Glomerular visceral epithelial cell (primary cell): ENCODE data around the gene SLC25A25.
"Not testable (repeated sequence)": the region's sequence is repeated elsewhere in the genome, so short reads cannot be mapped to it uniquely, and the experiment has no call there.

Experiments used
- DNase-seq: peaks from one replicate; pipeline ENCODE4 v3.0.0-alpha.2; 2016; ENCODE audit errors: extremely low spot score

The SLC25A25 gene

DNA sequence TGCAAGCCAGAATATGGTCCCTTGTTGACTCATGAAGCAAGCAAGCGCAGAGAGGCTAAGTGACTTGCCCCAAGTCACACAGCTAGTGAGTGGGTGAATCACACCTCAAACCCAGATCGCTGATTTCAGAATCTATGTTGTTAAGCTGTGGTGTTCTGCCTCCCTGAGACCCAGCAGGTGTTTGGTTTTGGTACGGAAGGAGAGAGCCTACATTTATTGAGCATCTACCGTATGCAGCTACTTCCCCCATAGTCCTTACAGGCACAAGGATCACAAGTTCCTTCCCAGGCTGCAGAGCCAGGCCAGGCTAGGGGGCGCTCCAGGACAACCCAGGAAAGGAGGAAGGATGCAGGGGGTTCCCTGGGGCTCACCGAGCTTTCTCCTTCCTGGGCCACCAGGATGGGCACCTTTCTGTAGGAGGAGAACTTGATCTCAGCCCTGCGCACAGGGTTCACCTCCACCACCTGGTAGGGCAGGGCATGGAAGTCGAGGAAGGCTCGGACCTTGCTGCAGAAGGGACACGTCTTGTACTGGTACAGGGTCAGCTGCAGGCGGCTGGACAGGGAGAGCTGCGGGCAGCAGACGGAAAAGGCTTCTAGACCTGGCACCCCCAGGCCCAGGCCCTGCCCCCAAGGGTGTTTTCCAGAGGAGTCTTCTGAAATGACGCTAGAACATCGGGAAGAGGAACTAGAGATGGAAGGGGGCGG lies 57.0 kb downstream of the SLC25A25 start:
- DNase-seq = peak; percentile 63

DNA sequence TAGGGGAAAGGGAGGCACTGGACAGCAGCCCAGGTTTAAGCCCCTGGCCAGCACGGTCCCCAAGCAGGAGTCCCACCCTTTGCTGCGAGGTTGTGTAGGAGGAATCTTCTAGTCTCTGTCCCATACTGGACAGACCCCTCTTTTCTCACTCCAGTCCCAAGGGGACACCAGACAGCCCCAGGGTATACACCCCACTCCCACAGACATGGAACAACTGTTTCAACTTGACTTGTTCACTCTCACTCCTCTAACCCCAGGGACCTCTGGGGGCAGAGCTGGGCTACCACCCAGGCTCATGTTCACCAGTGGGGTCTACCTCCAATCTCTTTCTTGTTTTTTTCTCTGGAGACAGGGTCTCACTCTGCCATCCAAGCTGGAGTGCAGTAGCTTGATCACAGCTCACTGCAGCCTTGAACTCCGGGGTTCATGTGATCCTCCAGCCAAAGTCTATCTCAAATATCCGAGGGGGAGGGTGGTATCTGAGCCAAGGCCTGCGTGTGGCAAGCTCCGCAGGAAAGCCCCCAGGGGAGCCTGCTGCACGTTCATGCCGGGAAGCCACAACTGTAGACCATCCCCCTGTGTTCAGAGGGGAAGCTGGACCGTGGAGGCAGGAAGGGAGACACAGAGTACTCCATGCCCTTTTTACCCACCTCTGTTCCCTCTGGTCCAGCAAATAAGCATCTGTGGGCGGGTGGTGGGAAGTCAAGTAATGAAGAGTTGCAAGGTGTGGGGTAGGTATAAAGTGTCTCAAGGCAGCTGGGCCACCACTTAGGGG lies 57.7 kb downstream of the SLC25A25 start:
- DNase-seq = no peak

DNA sequence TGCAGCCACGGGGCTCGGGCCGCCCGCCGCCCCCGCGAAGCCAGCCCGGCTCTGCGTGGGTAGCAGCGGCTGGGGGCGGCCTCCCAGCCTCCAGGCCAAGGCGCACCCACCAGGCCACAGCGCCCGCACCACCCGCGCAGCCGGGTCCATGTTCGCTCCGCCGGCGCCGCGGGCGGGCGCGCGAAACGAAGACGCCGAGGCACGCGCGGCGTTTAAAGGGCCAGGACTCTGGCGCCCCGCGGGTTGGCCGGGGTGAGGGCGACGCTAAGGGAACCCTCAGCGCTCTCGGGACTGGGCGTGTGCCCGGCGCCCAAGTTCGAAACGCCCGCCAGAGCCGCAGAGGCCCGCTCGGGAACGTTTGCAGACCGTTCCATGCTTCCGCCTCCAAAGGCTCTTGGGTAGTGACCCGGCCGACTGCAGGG lies 59.5 kb downstream of the SLC25A25 start, which contains the start of gene PTGES2:
TSS of gene PTGES2 (minus strand) at position 162 of the 422 bp plus-strand sequence. CDS start at position 150, 12 bp downstream.
- DNase-seq = peak; percentile 81

DNA sequence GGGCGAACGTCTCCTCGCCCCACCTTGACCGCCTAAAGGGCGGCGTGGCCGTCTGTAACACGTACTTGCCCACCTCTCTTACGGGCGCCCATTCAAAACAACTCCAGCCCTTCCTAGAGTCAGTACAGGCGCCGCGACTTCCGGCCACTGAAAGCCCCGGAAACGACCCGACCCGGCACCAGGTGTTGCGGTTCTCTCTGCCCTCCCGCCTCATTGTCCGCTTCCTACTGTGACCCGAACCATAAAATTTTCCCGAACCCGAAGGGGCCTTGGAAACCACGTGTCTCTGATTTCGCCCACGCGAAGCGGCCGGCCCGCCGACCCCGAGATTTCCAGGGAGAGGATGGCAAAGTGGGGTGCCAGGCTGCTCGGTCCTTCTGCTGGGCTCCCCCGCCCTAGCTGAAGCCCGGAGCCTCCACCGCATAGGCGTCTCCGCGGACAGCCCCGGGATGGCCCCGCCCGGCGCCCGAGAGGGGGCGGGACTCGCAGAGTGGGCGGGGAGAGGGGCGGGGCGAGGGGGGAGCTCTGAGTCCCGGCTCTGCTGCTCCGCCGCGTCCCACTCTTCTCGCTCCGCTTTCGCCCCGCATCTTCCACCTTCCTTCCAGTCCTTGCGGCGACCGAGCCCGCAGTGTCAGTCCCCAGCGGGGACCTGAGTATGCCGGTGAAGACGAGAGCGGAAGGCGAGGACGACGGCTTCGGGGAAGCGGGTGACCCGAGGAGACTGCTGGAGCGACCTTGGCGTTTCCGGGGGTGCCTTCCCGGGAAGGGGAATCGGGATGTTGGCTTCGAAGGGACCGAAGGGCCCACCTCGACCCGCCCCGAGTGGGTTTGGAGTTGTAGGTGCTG lies 60.2 kb downstream of the SLC25A25 start:
- DNase-seq = peak; percentile 90

DNA sequence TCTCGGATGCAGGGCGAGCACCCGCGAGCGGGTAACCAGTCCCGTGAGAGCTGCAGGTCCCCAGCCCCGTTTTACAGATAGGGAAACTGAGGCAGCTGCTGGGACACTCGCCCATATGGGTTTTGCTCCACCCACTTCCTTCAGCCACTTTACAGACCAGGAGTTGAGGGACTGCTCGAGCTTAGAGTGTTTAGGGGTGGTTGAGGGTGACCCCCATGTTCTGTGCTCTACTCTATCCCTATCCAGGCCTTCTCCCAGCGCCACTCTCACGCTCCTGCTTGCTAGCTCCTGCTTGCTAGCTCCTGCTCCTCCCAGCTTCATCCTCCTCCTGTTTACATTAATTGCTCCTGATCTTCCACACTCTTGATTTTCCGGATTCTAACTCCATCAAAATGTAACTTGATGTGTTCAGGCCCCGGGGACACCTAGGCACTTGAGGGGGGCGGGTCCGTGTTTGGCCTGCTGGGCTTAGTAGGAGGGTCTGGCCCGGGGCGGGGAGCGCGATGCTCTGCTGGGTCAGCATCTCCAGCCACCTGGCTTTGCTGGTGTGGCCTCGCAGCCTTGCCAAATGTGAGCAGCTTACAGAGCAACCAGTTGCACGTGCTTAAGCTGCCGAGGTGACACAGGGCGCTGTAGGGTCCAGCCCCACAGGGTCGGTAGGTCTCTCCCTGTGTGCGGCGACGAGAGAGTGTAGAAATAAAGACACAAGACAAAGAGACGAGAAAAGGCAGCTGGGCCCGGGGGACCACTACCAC lies 61.0 kb downstream of the SLC25A25 start:
- DNase-seq = no peak

DNA sequence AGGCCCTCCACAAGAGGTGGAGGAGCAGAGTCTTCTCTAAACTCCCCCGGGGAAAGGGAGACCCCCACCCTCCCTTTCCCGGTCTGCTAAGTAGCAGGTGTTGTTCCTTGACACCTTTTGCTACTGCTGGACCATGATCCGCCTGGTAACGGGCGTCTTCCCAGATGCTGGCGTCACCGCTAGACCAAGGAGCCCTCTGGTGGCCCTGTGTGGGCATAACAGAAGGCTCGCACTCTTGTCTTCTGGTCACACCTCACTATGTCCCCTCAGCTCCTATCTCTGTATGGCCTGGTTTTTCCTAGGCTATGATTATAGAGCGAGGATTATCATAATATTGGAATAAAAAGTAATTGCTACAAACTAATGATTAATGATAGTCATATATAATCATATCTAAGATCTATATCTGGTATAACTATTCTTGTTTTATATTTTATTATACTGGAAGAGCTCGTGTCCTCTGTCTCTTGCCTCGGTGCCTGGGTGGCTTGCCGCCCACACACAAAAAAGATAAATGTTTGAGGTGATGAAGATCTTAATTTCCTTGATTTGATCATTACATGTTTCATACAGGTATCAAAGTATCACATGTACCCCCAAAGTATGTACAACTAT lies 62.1 kb downstream of the SLC25A25 start:
- DNase-seq = not testable (repeated sequence)

DNA sequence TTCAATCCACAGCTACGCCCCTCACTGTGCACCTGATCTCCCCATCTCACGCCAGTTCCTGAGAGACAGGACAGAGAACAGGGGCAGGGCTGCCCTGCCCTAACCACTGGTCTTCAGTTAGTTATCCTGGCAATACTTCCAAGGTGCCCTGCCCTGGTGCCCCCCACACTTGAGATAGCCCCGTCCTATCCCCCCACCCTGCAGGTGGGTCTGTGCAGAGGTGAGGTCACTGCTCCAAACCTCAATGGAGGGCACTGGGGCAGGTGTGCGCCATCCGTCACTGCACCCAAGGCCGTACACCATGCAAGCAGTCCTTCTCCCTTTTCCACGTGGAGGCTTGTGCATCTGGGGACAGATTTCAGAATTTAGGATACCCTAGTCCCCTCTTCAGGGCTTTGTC lies 62.6 kb downstream of the SLC25A25 start:
- DNase-seq = not testable (repeated sequence)

DNA sequence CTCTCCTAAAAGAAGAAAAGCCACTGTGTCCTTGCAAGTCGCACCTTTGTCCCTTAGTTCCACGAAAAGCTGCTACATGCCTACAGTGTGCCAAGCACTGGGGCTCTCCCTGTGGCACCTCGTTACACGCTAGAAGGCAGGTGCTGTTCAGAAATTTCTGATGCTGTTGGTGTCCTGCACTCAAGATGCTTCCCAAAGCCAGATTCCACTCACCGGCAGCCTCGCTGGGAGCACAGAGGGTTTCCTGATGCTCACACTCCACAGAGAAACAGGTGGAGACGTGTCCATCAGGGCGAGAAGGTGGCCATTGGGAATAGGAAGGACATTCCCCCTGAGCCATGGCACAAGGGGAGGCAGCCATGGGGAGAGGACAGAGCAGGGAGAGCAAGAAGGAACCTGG lies 63.3 kb downstream of the SLC25A25 start:
- not testable (repeated sequence) for DNase-seq

DNA sequence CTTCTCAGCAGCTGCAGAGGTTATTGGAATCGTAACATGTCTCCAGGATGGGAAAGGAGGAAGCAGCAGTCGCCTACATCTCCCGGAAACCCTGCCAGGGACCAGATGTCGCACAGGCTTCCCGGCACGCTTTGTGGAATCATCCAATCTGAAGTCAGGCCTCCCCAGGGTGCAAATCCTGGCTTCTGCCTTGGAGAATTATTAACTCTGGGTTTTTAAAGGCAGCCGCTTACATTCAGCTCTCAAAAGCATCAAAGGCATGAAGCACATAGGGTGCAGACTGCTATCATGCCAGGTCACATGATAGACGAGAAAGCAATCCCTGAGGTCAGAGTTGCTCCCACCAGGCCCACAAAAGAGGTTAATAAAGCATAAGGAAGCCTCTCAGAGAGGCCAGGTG lies 64.1 kb downstream of the SLC25A25 start:
- DNase-seq = peak; percentile 40

DNA sequence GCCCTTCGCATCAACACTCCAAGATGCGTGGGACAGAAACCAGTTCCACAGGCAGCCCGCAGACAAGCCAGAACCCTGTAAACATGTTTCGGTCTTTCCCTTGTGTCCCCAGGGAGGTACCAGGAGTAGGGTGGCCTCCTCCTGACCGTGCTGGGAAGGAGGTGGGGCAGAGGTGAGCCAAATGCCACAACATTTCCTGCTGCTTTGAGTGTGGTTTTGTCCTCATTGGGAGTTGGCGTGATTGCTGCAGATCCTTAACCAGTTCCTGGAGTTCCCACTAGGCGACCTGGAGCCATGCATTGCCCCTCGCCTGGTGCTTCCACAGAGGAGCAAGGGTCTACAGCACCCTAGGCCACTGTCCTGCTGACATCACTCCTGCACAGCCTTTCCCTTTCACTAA lies 67.5 kb downstream of the SLC25A25 start:
- not testable (repeated sequence) for DNase-seq

DNA sequence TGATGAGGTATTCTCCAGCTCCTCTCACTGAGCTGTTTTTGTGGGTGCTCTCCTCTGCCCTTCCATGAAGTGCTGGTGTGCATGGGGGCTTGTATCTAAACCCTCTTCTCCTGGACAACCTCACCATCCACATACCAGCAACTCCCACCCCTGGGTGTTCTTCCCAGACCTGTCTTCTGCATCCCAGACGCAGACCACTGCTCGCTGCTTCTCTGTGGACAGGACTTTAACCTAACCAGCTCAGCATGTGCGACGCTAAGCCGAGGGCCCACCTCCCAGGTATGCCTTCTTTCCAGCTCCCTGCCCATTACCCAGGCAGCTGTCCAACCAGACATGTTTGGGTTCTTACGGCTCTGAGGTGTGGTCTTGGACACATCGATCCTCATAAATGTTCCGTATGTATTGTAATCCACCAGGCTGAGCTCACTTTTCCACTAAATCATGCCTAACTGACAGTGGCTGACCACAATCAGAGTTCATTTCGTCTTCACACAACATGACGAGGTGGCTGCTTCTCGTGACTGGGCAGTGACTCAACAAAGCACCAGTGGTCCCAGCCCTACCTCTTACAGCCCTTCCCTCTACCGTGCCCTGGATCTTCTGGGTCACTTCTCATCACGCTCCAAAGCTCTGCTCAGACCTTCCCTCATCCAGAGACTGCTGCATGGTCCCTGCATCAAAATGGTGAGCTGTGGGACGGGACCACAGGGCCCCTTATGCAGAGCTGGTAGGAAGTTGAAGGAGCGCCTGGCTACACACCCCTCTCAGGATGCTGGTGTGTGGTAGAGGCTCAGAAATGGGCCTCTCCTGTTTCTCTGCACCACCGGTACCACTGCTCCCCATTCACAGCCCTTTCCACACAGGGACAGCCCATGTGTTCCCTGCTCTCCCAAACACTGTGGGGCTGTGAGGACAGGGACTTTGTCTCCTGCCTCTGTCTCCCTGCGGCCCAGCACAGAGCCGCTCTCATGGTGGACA lies 69.1 kb downstream of the SLC25A25 start:
- DNase-seq = peak; percentile 91

DNA sequence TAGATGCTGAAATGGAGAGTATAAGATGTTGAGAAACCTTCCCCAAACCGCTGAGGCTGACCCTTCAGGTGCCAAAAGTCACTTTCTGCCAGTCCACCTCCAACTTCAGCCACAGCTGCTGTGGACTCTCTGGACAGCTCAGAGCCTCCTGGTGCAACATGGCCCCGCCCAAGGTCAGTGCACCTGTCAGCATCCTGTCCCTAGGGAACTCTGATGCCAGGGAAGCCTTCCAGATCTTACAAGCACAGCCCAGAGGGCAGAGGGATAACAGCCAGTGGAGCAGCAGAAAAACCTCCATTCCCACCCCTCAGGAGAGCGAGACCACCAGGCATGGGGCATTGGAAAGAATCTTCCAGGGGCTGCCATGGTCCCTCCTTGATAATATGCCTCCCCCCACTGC lies 70.0 kb downstream of the SLC25A25 start:
- no peak for DNase-seq

DNA sequence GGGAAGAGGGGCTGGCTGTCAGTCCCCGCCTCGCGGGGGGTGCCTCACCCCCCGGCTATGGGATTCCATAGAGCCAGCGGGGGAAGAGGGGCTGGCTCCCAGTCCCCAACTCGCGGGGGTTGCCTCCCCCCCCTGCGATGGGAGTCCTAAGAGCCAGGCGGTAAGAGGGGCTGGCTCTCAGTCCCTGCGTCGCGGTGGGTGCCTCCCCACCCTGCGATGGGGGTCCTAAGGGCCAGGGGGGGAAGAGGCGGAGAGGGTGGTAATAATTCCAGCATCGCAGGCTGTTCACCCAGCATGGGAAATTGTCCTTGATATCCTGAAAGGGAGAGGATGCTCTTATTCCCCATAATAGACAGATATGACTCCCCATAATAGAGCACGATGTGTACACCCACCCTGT lies 71.6 kb downstream of the SLC25A25 start:
- no peak for DNase-seq

DNA sequence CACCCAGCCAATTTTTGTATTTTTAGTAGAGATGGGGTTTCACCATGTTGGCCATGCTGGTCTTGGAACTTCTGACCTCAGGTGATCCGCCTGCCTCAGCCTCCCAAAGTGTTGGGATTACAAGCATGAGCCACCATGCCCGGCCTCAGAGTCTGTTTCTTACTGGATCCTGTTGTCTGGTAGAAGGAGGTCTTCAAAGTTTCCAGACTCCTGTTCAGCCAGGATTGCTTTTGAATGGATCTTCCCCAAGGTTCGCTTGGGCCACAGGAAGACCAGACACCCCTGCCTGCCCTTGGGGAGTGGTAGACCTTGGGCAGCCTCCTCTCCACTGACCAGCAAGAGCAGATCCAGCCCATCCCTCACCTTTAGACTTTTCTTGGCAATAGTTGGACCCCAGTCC lies 73.6 kb downstream of the SLC25A25 start:
- DNase-seq = no peak

DNA sequence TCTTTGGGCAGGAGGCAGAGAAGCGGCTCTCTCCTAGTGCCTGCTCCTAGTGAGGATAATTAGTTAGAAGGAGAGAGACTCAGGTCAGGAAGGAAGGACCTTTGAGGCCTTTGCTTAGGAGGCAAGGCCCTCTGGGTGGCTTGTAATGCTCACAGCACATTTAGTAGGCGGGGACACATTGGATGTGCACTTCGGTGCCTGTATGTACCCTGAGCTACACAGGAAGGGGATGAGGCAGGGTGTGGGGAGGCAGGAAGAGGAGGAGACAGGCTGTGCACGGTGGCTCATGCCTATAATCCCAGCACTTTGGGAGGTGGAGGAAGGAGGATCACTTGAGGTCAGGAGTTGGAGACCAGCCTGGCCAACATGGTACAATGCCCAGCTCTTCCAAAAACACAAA lies 74.0 kb downstream of the SLC25A25 start:
- no peak for DNase-seq

DNA sequence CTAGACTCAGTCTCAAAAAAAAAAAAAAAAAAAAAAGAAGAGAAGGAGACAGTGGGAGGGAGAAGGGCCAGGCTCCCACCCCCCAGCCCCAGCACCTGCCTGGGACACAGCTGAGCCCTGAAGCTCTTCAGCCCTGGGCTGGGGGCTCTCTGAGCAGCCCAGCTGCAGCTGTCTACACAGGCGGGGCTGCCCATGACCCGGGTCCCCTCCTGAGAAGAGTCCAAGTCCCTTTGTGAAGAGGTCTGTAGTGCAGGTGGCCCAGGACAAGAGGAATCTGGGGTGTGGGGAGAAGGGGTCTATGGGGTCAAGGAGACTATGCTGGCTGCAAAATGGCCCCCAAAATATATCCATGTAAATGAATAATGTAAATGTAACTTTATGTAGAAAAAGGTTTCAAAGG lies 74.6 kb downstream of the SLC25A25 start:
- DNase-seq = no peak

DNA sequence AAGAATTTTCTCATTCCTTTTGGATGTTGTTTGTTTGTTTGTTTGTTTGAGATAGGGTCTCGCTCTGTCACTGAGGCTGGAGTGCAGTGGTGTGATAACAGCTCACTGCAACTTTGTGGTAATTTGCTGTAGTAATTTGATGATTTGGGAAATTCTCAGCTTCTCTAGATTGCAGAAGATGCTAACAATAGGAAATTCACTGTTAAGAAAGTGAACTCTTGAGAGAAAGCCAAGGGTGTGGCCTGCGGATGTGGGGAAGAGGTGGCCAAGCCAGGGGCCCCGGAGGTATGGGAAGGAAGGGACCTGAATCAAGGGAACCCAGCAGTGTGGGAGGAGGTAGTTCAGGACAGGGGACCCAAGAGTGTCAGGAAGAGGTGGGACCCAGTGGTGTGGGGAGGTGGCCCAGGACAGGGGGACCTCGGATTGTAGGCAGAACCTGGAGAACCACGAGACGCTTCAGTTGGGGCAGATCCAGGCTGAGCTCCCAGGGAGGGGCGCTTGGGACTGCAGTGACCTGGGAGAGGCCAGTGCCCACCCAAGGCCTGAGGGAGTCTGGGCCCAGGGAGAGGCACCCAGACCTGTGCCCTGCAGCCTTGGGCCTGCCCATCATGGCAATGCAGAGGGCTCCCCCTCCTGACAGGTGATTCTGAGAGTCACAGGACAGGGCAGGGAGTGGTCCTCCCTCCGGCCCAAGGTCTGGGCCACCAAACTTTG lies 75.7 kb downstream of the SLC25A25 start:
- no peak for DNase-seq

DNA sequence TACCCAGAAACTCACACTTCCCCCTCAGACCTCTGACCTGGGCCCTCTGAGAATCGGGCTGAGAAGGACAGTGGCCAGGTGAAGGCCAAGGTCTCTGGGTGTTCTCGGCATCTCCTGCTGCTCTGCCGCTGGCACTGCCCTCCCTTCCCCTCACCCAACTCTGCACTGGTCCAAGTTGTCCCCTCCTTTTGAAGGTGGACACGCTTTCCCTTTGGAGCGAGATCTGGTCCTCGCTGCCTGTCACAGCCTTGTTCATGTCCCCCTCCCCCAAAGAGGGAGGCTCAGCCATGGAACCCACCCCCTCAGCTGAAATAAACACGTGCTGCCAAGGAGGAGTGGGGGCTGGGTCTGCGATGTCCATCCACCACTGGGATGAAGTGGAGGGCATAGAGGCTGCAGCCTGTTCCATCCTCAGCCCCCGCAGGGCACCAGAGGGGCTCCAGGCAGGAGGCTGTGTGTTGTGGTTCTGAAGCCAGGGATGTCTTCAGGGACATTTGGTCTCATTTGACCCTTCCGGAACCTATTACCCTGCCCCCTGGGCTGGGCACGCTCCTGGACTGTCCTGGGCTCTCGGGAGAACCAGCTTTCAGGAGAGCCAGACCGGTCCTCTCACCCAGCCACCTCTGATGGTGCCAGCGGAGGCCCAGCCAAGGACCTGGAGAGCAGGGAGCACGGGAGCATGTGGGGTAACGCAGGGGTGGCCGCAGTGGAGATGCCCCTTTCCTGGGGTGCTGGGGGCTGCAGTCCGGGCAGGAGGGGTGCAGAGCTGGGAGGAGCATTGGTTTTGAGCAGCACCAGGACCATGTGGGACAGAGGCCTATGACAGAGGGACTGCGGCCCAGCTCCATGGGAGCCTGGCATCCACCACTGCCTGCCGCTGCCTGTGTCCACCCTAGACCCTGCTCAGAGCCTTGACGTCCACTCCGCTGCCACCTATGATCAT lies 76.5 kb downstream of the SLC25A25 start:
- DNase-seq = no peak
